Right renal pelvis (tissue), 4 donors: ENCODE measurements around the gene AGO4. TPM values are rescaled to one million over a fixed set of nuclear protein-coding genes. Genes with fewer than 3 reads are reported as not detected.
"Not testable (repeated sequence)": the region's sequence is repeated elsewhere in the genome, so short reads cannot be mapped to it uniquely, and the experiment has no call there.

ENCODE experiments used
- DNase-seq, 4 donors: peaks; one replicate each; pipeline ENCODE4 v3.0.0-alpha.2; 2013; ENCODE audit warnings: low read depth in 4 of 4, low spot score in 3 of 4, missing footprints in 1 of 4
- polyA plus RNA-seq, 4 donors: library from polyadenylated mRNA; unstranded; fragments of 120-200 nt; gene quantifications; one replicate each; pipeline ENCODE4 v1.2.1, GENCODE V29; 2013; ENCODE audit not compliant: insufficient read length in 4 of 4

AGO4 gene
- polyA plus RNA-seq, 4 donors: 15.6 to 21.1 (median 18.4) TPM

GRCh38 chr1:35857830-35858229 is 50.0 kb downstream of the AGO4 start:
- no peak for DNase-seq

DNA sequence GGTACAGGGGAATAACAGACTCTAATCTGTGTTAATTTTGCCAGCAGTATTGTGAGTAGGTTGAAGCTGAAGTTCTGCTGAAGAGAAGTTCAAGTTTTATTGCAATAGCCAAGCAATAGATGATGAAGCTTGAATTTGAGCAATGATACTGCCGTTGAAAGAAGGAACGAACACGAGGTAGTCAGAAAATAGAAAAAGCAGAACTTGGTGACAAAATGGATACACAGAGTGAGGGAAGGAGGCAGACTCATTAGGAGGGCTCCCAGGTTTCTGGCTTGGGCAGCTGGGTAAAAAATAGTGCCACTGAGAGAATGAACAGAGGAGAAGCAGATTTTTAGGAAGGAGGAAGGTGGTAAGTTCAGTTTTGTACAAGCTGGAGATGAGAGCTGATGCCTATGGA is 52.9 kb downstream of the AGO4 start:
- DNase-seq: no peak

- no peak for DNase-seq
Observed at GRCh38 chr1:35863136-35863535, 55.3 kb downstream of the AGO4 start.

DNA sequence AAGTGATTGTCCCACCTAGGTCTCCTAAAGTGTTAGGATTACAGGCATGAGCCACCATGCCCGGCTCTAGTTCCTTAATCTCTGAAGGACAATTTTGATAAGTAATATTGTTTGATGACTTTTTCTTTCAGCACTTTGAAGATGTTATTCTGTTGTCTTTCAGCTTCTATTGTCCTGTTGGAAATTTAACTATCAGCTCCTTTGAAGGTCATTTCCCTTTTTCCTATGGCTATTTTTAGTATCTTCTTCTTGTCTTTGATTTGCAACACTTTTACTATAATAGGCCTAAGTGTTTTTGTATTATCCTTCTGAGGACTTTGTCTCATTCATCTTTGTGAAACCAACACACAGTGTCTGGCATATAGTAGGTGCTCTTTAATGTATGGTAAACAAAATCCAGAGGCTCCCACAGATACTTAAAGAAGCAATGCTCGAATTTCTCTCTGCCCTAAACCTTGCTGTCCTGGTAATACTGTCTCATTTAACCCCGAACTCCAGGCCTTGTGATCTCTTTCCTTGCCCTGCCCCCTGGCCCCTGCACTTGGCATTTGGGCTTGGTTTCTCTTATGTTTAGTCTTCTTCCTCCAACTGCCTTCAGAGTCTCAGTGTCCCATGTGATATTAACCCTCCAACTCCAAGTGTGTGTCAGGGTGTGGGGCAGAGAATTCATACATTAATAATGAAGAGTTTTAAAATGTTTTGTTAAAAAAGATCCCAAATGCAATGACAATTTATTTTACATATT is 56.2 kb downstream of the AGO4 start:
- no peak for DNase-seq

DNA sequence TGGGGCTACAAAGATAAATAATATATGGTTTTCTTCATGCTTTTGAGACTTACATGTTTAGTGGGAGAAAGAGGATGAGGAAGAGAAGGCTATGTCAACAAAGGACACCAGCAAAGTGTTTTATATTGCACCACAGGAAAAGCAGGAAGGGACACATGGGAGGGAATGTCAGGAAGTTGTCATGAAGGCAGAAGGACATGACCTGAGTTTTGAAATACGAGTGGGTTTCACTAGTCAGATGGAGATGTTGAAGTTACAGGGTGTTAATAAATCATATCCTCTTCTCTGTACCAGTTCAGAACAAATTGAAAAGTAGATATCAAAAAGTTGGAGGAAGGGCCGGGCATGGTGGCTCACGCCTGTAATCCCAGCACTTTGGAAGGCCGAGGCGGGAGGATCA is 57.0 kb downstream of the AGO4 start:
- no peak for DNase-seq

DNA sequence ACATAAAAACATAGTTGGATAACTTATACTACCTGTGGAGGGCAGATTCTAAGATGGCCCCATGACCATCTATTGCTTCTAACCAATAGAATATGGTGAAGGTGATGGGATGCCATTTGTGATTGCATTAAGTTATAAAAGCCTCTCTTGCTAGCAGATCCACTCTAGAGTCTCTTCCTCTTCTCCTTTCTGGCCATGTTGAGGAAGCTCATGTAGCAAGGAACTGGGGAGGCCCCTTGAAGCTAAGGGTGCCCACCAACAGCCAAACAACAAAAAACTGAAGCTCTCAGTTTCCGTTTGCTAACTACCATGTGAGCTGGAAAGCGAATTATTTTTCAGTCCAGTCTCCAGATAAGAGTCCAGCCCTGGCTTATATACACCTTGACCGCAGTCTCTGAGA is 59.2 kb downstream of the AGO4 start:
- DNase-seq: no peak

GRCh38 chr1:35869245-35869950 is 61.6 kb downstream of the AGO4 start:
- not testable (repeated sequence) for DNase-seq

GRCh38 chr1:35870651-35871309 is 63.0 kb downstream of the AGO4 start:
- DNase-seq: no peak

GRCh38 chr1:35873243-35873750 is 65.5 kb downstream of the AGO4 start:
- no peak for DNase-seq

GRCh38 chr1:35874115-35874514 is 66.3 kb downstream of the AGO4 start:
- DNase-seq: not testable (repeated sequence)

GRCh38 chr1:35876988-35877387 is 69.2 kb downstream of the AGO4 start:
- DNase-seq: no peak

- DNase-seq: no peak
Observed at GRCh38 chr1:35881850-35882273, 74.0 kb downstream of the AGO4 start.

- DNase-seq: no peak
Observed at GRCh38 chr1:35882586-35882944, 74.7 kb downstream of the AGO4 start.

DNA sequence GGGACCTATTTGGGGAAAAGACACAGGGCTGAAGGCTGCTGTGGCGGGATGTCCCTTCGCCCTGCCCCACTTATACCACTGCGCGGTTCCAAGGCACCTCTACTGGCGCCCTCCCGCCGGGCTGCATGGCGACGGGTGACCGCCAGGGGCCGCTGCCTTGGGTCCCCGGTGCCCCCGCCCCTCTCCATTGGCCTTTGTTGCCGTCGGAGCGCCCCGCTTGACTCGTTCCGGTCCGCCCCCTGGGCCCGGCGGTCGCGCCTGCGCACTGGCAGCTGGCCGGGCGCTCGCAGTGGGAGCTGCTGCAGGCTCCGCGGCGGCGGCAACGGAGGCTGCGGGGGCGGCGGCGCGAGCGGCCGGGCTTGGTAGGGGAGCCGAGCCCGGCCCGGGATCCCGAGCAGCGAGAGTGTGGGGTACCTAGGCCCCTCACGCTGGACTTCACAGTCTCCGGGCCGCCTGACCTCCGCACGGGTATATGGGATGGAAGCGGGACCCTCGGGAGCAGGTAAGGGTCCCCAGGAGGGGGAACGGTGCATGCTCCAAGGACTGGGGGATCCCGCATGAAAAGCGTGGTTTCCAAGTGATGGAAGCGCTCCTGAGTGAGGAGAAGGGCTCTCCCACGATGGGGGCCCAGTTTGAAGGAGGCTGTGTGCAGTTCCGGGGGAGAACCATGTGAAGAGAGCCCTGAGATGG is 75.3 kb downstream of the AGO4 start, which contains the start of gene AGO1:
Gene AGO1, plus strand, starts transcription at position 265 of the 690 bp plus-strand sequence. Its CDS starts 213 bp downstream, at position 478.
- DNase-seq: peak; percentile 83 to 88 (median 86)

GRCh38 chr1:35883635-35884101 is 75.9 kb downstream of the AGO4 start:
- DNase-seq: peak in 3 of 4 donors; percentile 20 to 25 (median 25)

DNA sequence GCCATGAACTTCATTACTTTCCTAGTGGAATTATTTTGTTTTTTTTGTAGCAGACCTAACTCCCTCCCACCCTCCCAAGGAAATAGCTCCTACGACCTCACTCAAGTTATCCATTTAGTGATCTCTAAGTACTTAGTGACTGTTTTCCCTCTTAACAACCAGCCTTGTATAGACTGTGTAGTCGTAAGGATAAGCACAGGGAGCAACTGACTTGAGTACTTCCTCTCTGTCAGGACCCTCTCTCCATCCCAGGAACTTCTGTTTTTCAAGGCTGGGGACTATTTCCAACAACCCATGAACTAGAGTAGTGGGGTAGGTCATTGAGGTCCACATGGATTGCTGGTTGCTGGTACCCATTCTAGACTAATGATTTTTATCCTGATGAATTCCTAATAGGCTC is 77.1 kb downstream of the AGO4 start:
- DNase-seq: no peak

- DNase-seq: no peak
Observed at GRCh38 chr1:35885961-35886558, 78.2 kb downstream of the AGO4 start.

DNA sequence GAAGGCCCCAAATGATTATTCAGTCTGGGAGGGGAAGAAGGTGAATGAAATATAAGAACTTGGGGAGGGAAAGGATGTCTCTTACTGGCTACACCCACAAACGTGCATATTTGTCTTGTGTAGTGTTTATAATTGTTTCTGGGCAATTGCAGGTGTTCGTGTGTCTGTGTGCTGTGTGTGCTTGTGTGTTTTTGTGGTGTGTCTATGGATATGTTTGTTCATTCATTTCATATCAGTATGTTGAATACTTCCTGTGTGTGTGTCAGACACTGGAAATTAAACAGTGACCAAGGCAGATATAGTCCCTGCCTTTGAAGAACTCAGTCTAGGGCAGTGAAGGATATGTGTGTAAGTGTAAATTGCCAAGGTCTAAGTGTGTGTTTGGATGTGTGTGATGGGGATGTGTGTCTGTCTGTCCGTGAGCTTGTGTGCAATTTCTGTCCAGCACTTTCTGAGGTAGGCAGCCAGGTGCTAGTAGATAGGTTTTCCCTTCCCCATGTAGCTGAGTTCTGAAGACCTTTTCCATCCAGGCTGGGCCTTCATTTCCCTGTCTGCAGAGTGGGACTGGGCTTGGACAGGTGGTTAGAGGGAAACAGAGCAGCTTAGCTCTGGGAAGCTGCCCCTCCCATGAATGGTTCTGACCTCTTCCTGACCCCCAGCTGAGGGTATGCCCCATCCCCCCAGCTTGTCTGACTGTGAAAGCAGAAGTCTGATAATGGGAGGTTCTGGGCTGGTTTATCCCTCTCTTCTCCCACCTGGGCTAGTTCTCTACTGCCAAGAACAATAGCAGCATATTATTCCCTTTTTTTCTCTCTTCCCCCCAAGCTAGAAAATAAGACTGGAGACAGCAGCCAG is 79.0 kb downstream of the AGO4 start:
- no peak for DNase-seq

GRCh38 chr1:35887508-35887907 is 79.7 kb downstream of the AGO4 start:
- no peak for DNase-seq
